ENCODE data around the gene CNTNAP5.

CNTNAP5 gene

DNA sequence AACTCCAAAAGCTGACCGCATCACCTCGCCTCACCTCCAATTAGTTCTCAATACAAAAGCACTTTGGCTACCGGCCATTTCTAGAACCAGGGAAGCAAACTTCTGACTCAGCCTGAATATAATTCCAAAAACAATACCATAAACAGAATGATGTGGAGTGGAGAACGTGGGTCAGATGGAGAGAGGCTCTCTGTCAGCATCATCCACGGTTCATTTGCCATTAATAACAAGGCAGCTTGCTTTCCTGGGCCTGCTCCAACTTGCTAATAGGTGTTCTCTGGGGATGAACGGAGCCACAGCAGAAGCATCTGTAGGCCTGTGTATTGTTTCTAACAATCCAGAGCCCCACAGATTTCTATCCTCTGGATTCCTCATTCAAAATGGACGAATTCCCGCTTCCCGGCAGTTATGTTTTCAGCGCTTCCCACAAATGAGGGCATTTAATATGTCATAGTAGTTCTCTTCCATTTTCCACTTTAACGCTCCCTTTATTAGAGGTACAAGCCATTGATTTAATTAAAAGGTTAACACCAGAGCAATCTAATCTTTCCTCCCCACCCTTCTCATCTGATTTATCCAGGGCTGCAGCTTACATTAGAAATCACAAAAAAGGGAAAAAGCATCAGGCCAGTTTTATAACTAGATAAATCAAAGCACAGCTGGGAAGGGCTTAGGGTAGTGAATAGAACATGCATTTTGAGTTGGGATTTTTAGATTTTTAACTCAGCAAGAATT lies 23.2 kb upstream of the CNTNAP5 start:
- Histone ChIP-seq H3K4me1 (no peaks in the 10 kb centered on the region), H3K27ac (no peak overlapping the region), H3K4me2 (ENCODE audit: low read length) (no peak overlapping the region), H3K36me3 (ENCODE audit: control insufficient read depth, insufficient read depth, low read length) (no peaks in the 10 kb centered on the region), H3K79me2 (no peaks in the 10 kb centered on the region), H2AFZ (no peak overlapping the region), H3K9ac (no peak overlapping the region), H3K27me3 (ENCODE audit: control insufficient read depth, insufficient read depth, low read length) (no peaks in the 10 kb centered on the region), H3K4me3 (ENCODE audit: low read depth, low read length) (no peak overlapping the region), H3K9me3 (ENCODE audit: control insufficient read depth, low read length) (no peaks in the 10 kb centered on the region)
- TF ChIP-seq CTCF (IDR thresholded peaks at IDR 0.05): no peak

DNA sequence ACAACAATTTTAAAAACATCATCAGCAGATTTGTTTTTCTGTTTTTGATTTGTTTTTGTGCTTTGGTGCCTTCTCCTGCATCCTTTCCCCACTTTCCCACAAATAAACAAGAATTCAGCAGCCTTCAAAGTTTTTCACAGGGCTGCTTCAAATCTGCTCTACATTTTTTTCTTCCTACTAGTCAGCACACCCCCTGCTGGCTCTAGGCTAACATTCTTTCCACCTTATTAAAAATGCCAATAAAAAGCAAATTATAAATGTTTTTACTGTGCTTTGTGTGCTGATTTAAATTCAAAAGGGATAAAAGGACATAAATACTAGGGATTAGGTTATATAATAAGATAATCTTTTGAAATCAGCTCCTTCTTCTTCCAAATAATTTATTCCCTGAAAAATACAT lies 6.2 kb upstream of the CNTNAP5 start:
- Histone ChIP-seq H3K9me3 (ENCODE audit: control insufficient read depth, low read length) (no peaks in the 10 kb centered on the region), H3K27me3 (ENCODE audit: control insufficient read depth, insufficient read depth, low read length) (no peaks in the 10 kb centered on the region), H3K4me2 (ENCODE audit: low read length) (no peak overlapping the region), H3K9ac (no peak overlapping the region), H3K36me3 (ENCODE audit: control insufficient read depth, insufficient read depth, low read length) (no peaks in the 10 kb centered on the region), H3K4me1 (no peaks in the 10 kb centered on the region), H3K27ac (no peak overlapping the region), H2AFZ (no peak overlapping the region), H3K4me3 (ENCODE audit: low read depth, low read length) (no peak overlapping the region), H3K79me2 (no peaks in the 10 kb centered on the region)
- no peak for TF ChIP-seq CTCF (IDR thresholded peaks at IDR 0.05)

- Histone ChIP-seq H3K79me2 (no peaks in the 10 kb centered on the region), H3K9me3 (ENCODE audit: control insufficient read depth, low read length) (no peaks in the 10 kb centered on the region), H3K9ac (no peak overlapping the region), H3K27me3 (ENCODE audit: control insufficient read depth, insufficient read depth, low read length) (no peaks in the 10 kb centered on the region), H3K4me3 (ENCODE audit: low read depth, low read length) (no peak overlapping the region), H3K4me2 (ENCODE audit: low read length) (peak overlapping the region; percentile 39), H3K27ac (no peak overlapping the region), H3K36me3 (ENCODE audit: control insufficient read depth, insufficient read depth, low read length) (no peaks in the 10 kb centered on the region), H3K4me1 (no peaks in the 10 kb centered on the region), H2AFZ (peak overlapping the region; percentile 62)
- TF ChIP-seq CTCF (IDR thresholded peaks at IDR 0.05): no peak
These were observed 421 bp upstream of the CNTNAP5 start for GRCh38 chr2:124024561-124025170.

GRCh38 chr2:124025891-124026434 lies 876 bp downstream of the CNTNAP5 start:
- Histone ChIP-seq H3K9ac (no peak overlapping the region), H3K9me3 (ENCODE audit: control insufficient read depth, low read length) (no peaks in the 10 kb centered on the region), H3K4me1 (no peaks in the 10 kb centered on the region), H3K4me3 (ENCODE audit: low read depth, low read length) (no peak overlapping the region), H3K4me2 (ENCODE audit: low read length) (no peak overlapping the region), H3K27me3 (ENCODE audit: control insufficient read depth, insufficient read depth, low read length) (no peaks in the 10 kb centered on the region), H3K27ac (no peak overlapping the region), H3K36me3 (ENCODE audit: control insufficient read depth, insufficient read depth, low read length) (no peaks in the 10 kb centered on the region), H2AFZ (peak overlapping the region; percentile 62), H3K79me2 (no peaks in the 10 kb centered on the region)
- TF ChIP-seq CTCF (IDR thresholded peaks at IDR 0.05): no peak
